ENCODE measurements around the gene MINDY4. TPM values are rescaled to one million over a fixed set of nuclear protein-coding genes. Genes with fewer than 3 reads are reported as not detected.

The MINDY4 gene
- total and polyA plus RNA-seq, 2 of the 8 experiments (the other 6 are each of a cell fraction or from before 2014, with no cell fraction given) = 1.3 to 3.6 TPM

DNA sequence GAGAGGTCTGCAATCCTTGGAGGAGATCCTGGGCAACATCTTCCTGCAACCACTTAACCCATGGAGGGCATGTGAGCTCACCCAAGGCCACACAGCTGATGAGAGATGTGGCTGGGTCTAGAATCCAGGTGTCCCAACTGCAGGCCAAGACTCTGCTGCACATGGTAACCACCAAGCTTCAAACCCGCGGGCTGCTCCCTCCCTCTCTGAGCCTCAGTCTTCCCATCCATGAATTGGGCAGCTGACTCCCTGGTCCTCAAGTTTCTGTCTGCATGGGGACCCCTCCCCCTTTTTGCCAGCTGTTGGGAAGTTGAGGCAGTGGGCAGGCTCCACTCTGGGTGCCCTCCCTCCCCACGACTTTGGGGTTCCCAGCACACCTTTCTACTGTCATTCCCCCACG is 40.2 kb upstream of the MINDY4 start:
- H3K79me2 ChIP-seq (ENCODE audit: control insufficient read depth in 1 of 2, insufficient read depth in 2 of 2, low read length in 2 of 2) = no peaks in the 10 kb centered on the region
- H2BK5ac ChIP-seq (ENCODE audit: low read depth, low read length) = no peak overlapping the region
- H4K91ac ChIP-seq (replicated peaks; ENCODE audit: insufficient read length, low read length) = no peak overlapping the region
- H3K9me3 ChIP-seq (ENCODE audit: insufficient read depth in 2 of 2, low read depth in 1 of 2, low read length in 1 of 2) = no peaks in the 10 kb centered on the region
- no peak overlapping the region for H3K9ac ChIP-seq (replicated peaks in 1 of 4; ENCODE audit: extremely low read depth in 1 of 4, low read depth in 3 of 4, low read length in 3 of 4)
- H3K79me1 ChIP-seq (ENCODE audit: low read depth, low read length) = no peaks in the 10 kb centered on the region; the same call in 1 of the 2 replicates
- H2AK5ac ChIP-seq (ENCODE audit: low read depth, low read length) = no peak overlapping the region
- no peak overlapping the region for H4K5ac ChIP-seq (ENCODE audit: insufficient read length, low read depth, low read length)
- H2BK120ac ChIP-seq (replicated peaks; ENCODE audit: low read depth, low read length) = no peak overlapping the region
- no peaks in the 10 kb centered on the region for H3K36me3 ChIP-seq (ENCODE audit: control insufficient read depth in 2 of 4, insufficient read depth in 4 of 4, low read length in 3 of 4)
- H2AFZ ChIP-seq (ENCODE audit: low read length) = no peak overlapping the region
- no peaks in the 10 kb centered on the region for H3K27me3 ChIP-seq (replicated peaks in 1 of 4; ENCODE audit: control insufficient read depth in 3 of 4, extremely low read depth in 1 of 4, insufficient read depth in 3 of 4, low read length in 3 of 4)
- no peak overlapping the region for H3K14ac ChIP-seq (ENCODE audit: insufficient read length)
- FAIRE-seq (no peak), DNase-seq (ENCODE audit: low read depth in 1 of 2, low spot score in 2 of 2) (no peak)
- ChIA-PET CTCF (ENCODE audit: partially characterized antibody) (interaction anchor here (0.8 to 2.1 kb wide), 9 partner anchors 9 to 80 kb away, joined by 3 to 18 read pairs (median 4); partner anchors contain the start of gene CRHR2), POLR2A (ENCODE audit: partially characterized antibody) (interaction anchor here (1.2 to 1.9 kb wide), 2 partner anchors 9 to 69 kb away, joined by 5 to 7 read pairs; no protein-coding TSS in a partner anchor)
- H2BK15ac ChIP-seq (ENCODE audit: low read length) = no peak overlapping the region
- WGBS, 2 experiments (ENCODE audit: extremely low coverage in 1 of 2, insufficient coverage in 1 of 2, insufficient read length in 1 of 2, insufficient replicate concordance in 2 of 2, low coverage in 1 of 2, low lambda C conversion rate in 2 of 2, missing lambda C conversion rate in 1 of 2) = 88% methylated on average over 4 of the region's 4 CpGs; no CpG with 5 or more reads in 1 of the 2 experiments
- H3K27ac ChIP-seq (ENCODE audit: low read depth, low read length) = no peak overlapping the region
- H3K56ac ChIP-seq (replicated peaks; ENCODE audit: insufficient read length, low read depth, low read length) = no peak overlapping the region
- H2BK12ac ChIP-seq (ENCODE audit: low read depth, low read length) = no peak overlapping the region
- H3K23ac ChIP-seq (ENCODE audit: insufficient read length) = no peak overlapping the region
- H2BK20ac ChIP-seq (ENCODE audit: low read length) = peak overlapping the region; percentile 26; the same call in 1 of the 2 replicates
- no peak overlapping the region for H3K4me3 ChIP-seq (ENCODE audit: extremely low read depth in 1 of 4, insufficient read depth in 2 of 4, low read depth in 3 of 4, low read length in 4 of 4)
- H4K8ac ChIP-seq (ENCODE audit: extremely low read depth, insufficient read depth, low read length) = peak overlapping the region; percentile 29
- peaks cover 0 to 23% (median 11%) of the 10 kb centered on the region in 4 experiments; a peak in 6 of 7 replicates for H3K4me1 ChIP-seq (replicated peaks in 1 of 4; ENCODE audit: control insufficient read depth in 3 of 4, insufficient read depth in 4 of 4, low read length in 3 of 4)
- no peaks in the 10 kb centered on the region for H4K20me1 ChIP-seq (replicated peaks in 1 of 2; ENCODE audit: control insufficient read depth in 1 of 2, insufficient read depth in 2 of 2, low read length in 2 of 2)
- TF ChIP-seq KDM1A (IDR thresholded peaks at IDR 0.05; ENCODE audit: borderline replicate concordance, low read length) (peak; percentile 51; the same call in 1 of the 2 replicates), E2F6 (IDR thresholded peaks at IDR 0.05) (no peak)
- H3K4me2 ChIP-seq (ENCODE audit: insufficient read depth in 1 of 2, low read depth in 2 of 2, low read length in 2 of 2) = no peak overlapping the region
- no peak overlapping the region for H3K18ac ChIP-seq (ENCODE audit: extremely low read depth, low read length)
- no peaks in the 10 kb centered on the region for H3K23me2 ChIP-seq (ENCODE audit: low read depth, low read length)
- H3K4ac ChIP-seq (replicated peaks; ENCODE audit: insufficient read length, low read depth, low read length) = no peak overlapping the region

Measured in H1 (cell line).